ENCODE data around the gene NALCN.

The NALCN gene

GRCh38 chr13:101155920-101156319 lies 260.4 kb downstream of the NALCN start:
- peak; percentile 46 for TF ChIP-seq CTCF (IDR thresholded peaks at IDR 0.05)

GRCh38 chr13:101152184-101152583 lies 264.1 kb downstream of the NALCN start:
- TF ChIP-seq CTCF (IDR thresholded peaks at IDR 0.05), result no peak

- no peak for TF ChIP-seq CTCF (IDR thresholded peaks at IDR 0.05)
Observed at GRCh38 chr13:101150998-101151397, 265.3 kb downstream of the NALCN start.

- no peak for TF ChIP-seq CTCF (IDR thresholded peaks at IDR 0.05)
Observed at GRCh38 chr13:101149735-101150384, 266.4 kb downstream of the NALCN start.

- no peak for TF ChIP-seq CTCF (IDR thresholded peaks at IDR 0.05)
Observed at GRCh38 chr13:101146101-101146898, 270.0 kb downstream of the NALCN start.

GRCh38 chr13:101144808-101145419 lies 271.4 kb downstream of the NALCN start:
- TF ChIP-seq CTCF (IDR thresholded peaks at IDR 0.05), result peak; percentile 57

GRCh38 chr13:101140936-101141335 lies 275.4 kb downstream of the NALCN start:
- TF ChIP-seq CTCF (IDR thresholded peaks at IDR 0.05), result no peak

Data from LNCAP (cell line).